ENCODE measurements around the gene USP22. TPM values are rescaled to one million over a fixed set of nuclear protein-coding genes. Genes with fewer than 3 reads are reported as not detected.

The USP22 gene
- total and polyA plus RNA-seq, 2 of the 13 experiments (the other 11 are each of a cell fraction or from before 2014, with no cell fraction given) = 98.0 to 130 TPM

DNA sequence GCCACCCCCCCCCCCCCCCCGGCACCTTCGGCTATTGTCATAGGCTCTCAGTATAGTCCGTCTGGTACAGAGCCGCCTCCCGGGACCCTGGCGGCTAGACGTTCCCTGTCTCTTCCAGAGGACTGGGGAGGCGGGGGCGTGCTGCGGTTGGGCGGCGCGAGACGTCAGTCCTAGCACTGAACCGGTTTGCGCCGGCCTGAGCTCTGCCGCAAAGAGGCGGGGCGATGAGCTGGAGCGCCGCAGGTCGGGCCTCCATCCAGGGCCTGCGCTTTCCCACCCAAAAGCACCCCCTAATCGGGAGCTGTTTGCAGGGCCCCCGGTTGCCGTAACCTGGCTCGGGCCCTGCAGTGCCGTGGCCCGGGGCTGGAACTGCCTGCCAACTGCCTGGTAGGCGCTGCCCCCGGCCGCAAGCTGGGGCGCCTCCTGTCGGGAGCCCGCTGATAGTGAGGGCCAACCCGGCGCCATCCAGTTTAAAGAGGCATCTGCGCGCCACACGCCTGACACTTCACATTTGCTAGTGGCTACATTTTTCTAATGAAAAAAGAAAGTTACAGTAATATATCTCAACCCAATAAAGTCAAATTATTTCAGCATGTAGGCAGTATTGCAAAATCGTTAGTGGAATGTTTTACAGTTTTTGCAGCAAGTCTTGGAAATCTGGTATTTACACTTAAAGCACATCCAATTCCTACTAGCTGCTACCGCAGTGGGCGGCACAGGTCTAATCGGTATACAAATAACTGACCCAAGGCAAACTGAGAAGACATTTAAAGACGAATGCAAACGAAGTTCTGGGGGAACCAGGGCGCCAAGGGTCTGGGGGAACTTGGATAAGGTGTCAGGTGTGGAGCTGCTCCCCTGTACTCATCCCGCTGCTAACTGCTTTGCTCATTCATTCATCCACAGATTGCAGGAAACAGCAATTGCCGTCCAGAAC is 753 bp upstream of the USP22 start (continued):
- TF ChIP-seq SIN3A (IDR thresholded peaks at IDR 0.05; ENCODE audit: borderline replicate concordance, low read depth, low read length) (peak; percentile 53; the same call in 1 of the 2 replicates), MED1 (CRISPR knock-in tag; IDR thresholded peaks at IDR 0.05) (no peak; the same call in 1 of the 2 replicates), ZNF629 (CRISPR knock-in tag; conservative IDR thresholded peaks at IDR 0.05) (no peak), ZNF180 (CRISPR knock-in tag; IDR thresholded peaks at IDR 0.05; ENCODE audit: borderline replicate concordance, low read depth) (no peak), ZNF782 (CRISPR knock-in tag; IDR thresholded peaks at IDR 0.05; ENCODE audit: borderline replicate concordance) (no peak), IRX3 (CRISPR knock-in tag; IDR thresholded peaks at IDR 0.05; ENCODE audit: borderline replicate concordance, low read depth) (no peak; the same call in 1 of the 2 replicates), CBX1 (IDR thresholded peaks at IDR 0.05; ENCODE audit: low read depth) (peak; percentile 18), ZNF772 (CRISPR knock-in tag; IDR thresholded peaks at IDR 0.05) (no peak), ZSCAN12 (CRISPR knock-in tag; IDR thresholded peaks at IDR 0.05) (no peak), ZNF225 (CRISPR knock-in tag; IDR thresholded peaks at IDR 0.05) (peak; percentile 51; the same call in 1 of the 2 replicates), ZNF562 (CRISPR knock-in tag; IDR thresholded peaks at IDR 0.05; ENCODE audit: borderline replicate concordance) (no peak), ZFP36L2 (CRISPR knock-in tag; IDR thresholded peaks at IDR 0.05) (no peak), ZNF619 (CRISPR knock-in tag; IDR thresholded peaks at IDR 0.05) (no peak), RXRB (CRISPR knock-in tag; IDR thresholded peaks at IDR 0.05; ENCODE audit: borderline replicate concordance) (peak; percentile 17; the same call in 1 of the 2 replicates), SATB2 (CRISPR knock-in tag; IDR thresholded peaks at IDR 0.05) (no peak), CAMTA2 (CRISPR knock-in tag; IDR thresholded peaks at IDR 0.05; ENCODE audit: borderline replicate concordance) (no peak), THAP11 (CRISPR knock-in tag; IDR thresholded peaks at IDR 0.05) (0 out of 2 replicates have a peak, but pooled peaks have one; percentile 9), ZNF557 (CRISPR knock-in tag; IDR thresholded peaks at IDR 0.05) (no peak), SP140L (CRISPR knock-in tag; IDR thresholded peaks at IDR 0.05; ENCODE audit: borderline replicate concordance) (no peak), ZMYM4 (CRISPR knock-in tag; IDR thresholded peaks at IDR 0.05) (peak; percentile 53; the same call in 1 of the 2 replicates)
- TF ChIP-seq, protein P1, sequence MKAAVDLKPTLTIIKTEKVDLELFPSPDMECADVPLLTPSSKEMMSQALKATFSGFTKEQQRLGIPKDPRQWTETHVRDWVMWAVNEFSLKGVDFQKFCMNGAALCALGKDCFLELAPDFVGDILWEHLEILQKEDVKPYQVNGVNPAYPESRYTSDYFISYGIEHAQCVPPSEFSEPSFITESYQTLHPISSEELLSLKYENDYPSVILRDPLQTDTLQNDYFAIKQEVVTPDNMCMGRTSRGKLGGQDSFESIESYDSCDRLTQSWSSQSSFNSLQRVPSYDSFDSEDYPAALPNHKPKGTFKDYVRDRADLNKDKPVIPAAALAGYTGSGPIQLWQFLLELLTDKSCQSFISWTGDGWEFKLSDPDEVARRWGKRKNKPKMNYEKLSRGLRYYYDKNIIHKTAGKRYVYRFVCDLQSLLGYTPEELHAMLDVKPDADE (CRISPR knock-in tag; IDR thresholded peaks at IDR 0.05) = no peak
- TF ChIP-seq, protein P2, sequence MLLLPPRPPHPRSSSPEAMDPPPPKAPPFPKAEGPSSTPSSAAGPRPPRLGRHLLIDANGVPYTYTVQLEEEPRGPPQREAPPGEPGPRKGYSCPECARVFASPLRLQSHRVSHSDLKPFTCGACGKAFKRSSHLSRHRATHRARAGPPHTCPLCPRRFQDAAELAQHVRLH (CRISPR knock-in tag; IDR thresholded peaks at IDR 0.05; ENCODE audit: borderline replicate concordance, low read depth) = peak; percentile 94; the same call in 1 of the 2 replicates
- TF ChIP-seq, protein P3, sequence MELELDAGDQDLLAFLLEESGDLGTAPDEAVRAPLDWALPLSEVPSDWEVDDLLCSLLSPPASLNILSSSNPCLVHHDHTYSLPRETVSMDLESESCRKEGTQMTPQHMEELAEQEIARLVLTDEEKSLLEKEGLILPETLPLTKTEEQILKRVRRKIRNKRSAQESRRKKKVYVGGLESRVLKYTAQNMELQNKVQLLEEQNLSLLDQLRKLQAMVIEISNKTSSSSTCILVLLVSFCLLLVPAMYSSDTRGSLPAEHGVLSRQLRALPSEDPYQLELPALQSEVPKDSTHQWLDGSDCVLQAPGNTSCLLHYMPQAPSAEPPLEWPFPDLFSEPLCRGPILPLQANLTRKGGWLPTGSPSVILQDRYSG (CRISPR knock-in tag; IDR thresholded peaks at IDR 0.05) = no peak
- TF ChIP-seq, protein P4, sequence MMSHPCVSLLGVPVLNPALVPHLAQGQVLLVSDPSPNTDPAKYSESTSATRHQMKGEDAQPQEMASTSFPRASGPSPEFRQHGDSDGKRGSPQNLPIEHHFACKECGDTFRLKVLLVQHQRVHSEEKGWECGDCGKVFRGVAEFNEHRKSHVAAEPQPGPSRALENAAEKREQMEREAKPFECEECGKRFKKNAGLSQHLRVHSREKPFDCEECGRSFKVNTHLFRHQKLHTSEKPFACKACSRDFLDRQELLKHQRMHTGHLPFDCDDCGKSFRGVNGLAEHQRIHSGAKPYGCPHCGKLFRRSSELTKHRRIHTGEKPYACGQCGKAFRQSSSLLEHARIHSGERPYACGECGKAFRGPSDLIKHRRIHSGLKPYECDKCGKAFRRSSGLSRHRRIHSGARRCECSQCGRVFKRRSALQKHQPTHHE (CRISPR knock-in tag; IDR thresholded peaks at IDR 0.05; ENCODE audit: borderline replicate concordance) = no peak
- TF ChIP-seq, protein P5, sequence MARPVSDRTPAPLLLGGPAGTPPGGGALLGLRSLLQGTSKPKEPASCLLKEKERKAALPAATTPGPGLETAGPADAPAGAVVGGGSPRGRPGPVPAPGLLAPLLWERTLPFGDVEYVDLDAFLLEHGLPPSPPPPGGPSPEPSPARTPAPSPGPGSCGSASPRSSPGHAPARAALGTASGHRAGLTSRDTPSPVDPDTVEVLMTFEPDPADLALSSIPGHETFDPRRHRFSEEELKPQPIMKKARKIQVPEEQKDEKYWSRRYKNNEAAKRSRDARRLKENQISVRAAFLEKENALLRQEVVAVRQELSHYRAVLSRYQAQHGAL (CRISPR knock-in tag; IDR thresholded peaks at IDR 0.05; ENCODE audit: not compliant biosample characterization) = no peak
- TF ChIP-seq, protein P6, sequence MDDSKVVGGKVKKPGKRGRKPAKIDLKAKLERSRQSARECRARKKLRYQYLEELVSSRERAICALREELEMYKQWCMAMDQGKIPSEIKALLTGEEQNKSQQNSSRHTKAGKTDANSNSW (CRISPR knock-in tag; IDR thresholded peaks at IDR 0.05; ENCODE audit: borderline replicate concordance) = no peak
